GM18909 (cell line): ENCODE results near the gene F8.

Experiments
- ATAC-seq: cut with Tn5 transposase; IDR thresholded peaks from one replicate; pipeline ENCODE4 v1.9.1; 2021; ENCODE audit warnings: mild to moderate bottlenecking; ENCODE audit not compliant: unreplicated experiment, poor library complexity

F8 gene

DNA sequence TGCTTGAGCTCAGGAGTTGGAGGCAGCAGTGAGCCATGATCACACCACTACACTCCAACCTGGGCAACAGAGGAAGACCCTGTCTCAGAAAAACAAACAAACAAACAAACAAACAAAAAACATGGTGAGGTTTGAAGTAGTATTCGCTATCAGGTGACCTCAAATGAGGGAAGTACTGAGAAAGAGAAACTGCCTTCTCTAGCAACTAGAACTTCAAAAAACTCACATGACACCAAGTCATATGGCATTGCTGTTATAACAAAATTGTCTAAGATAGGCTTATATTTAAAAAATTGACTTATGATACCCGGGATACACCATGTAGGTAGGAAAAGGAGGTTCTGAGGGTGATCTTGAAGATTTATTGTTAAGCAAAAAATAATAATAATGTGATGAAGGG lies 227.5 kb downstream of the F8 start:
- ATAC-seq: no peak

DNA sequence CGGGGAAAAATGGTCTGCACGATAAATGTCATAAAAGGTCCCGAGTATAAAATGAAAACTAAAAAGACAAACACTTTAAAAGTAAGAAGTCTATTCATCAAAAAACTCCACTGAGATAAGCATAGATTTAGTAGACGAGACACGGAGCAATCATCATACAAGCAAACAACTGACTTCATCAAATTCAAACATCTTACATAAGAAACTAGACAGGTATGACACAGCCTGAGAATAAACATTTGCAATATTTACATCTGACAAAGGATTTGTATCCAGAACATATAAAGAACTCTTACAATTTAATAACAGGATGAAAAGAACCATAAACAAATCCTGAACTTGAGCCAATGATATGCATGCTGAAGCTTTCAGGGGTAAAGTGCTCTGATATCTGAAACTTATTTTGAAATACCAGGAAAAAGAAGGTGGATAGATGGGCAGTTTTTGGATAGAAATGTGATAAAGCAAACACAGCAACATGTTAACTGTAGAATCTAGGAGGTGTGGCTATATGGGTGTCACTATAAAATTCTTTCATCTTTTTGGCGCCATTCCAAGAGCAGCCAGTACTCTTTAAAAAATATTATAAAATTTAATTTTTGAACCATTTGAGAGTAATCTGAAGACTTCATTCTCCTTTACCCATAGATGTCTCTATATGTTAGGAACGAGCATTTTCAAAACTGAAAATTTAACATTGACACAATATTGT lies 229.3 kb downstream of the F8 start:
- ATAC-seq: no peak

DNA sequence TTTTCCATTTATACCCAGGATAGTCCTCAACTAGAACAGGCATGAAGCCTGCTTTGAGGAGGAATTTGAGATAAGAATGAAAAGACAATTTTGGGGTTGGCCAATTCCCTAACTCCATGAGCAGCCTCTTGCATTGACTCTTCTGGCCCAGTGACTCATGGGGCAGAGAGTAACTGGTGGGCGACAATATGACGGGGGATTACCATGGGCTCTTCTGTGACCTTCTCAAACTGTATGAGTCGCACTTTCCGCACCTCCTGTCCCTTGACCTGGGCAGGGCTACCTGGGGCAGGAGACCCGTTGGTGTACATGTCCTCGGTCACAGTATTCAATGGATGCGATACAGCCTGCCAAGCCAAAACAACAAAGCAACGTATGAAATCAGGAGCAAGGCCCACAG lies 230.6 kb downstream of the F8 start:
- ATAC-seq: no peak

- ATAC-seq: no peak
Measured at GRCh38 chrX:154791467-154791866, 231.1 kb downstream of the F8 start.
